KBM-7 (cell line): ENCODE data around the gene TMCC3.
A peak's percentile ranks its signal among the peaks of the same experiment; 100 is the strongest.
"Not testable (repeated sequence)": the region's sequence is repeated elsewhere in the genome, so short reads cannot be mapped to it uniquely, and the experiment has no call there.

Source experiments
- DNase-seq: peaks from one replicate; pipeline ENCODE4 v3.0.0-alpha.2; 2015
- in situ Hi-C: fragments of 300-500 bp; cut with MboI; formaldehyde crosslinking; loops from 2 replicates; pipeline ENCODE4 v1.14.3; 2020; ENCODE audit warnings: low sequenced_read_pairs, low pct_unique_long_range_greater_than_20kb, mixed read lengths

Gene TMCC3, protein sequence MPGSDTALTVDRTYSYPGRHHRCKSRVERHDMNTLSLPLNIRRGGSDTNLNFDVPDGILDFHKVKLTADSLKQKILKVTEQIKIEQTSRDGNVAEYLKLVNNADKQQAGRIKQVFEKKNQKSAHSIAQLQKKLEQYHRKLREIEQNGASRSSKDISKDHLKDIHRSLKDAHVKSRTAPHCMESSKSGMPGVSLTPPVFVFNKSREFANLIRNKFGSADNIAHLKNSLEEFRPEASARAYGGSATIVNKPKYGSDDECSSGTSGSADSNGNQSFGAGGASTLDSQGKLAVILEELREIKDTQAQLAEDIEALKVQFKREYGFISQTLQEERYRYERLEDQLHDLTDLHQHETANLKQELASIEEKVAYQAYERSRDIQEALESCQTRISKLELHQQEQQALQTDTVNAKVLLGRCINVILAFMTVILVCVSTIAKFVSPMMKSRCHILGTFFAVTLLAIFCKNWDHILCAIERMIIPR

DNA sequence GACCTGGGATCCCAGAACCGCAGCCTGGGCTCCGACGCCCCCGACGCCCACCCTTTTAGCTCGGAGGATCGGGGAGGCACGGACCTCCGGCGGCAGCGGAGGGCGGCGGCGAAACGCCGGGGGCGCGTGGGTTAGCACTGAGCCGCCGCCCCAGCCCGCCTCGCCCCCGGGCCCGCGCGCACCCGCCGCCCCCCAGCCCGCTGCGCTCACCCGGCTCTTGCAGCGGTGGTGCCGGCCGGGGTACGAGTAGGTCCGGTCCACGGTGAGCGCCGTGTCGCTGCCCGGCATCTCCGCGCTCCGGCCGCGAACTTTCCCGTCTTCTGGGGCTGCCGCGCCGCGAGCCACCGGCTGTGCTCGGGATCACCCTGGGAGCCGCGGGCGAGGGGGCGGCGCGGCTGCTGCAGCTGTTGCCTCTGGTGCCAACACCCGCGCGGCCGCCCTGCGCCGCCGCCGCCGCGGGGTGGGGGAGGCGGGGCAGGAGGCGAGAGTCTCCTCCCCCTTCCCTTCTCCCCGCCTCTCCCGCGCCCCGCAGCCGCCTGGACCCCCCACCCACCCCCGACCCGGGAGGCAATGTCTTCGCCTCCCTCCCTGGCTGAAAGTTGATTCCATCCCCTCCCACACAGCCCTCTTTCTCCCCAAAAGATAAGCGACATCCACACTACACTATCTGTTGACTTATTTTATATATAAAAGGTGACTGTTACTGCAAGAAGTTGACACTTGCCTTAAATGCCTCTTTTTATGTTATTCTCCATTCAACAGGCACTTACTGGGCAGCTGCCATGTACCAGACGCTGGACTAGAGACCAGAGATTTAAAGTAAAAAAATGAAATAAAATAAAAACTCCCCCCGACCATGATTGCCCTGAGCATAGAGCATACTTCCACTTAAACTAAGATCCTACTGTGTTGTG is at the start of gene TMCC3:
TSS of gene TMCC3 (minus strand) at position 415 of the 914 bp plus-strand sequence. CDS start at position 288, 127 bp downstream.
- DNase-seq, result peak; percentile 51
- in situ Hi-C loops, result no loop called here

DNA sequence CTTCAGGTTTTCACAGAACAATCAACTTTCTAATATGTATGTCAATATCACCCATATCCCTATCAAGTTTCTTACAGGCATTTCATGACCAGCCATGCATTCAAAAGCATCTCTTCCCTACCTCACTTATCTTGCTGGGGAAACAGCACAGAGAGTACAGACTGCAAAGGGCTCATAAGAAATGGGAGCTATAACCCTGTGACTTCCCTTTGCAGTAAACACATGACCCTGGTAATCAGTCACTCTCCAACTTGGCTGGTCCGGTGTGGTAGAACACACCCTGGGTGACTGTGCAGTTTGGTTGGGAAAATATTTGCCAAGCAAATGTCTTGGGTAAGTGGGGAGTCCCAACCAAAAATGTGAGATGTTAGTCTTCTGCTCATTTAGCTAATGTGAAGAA is 49.4 kb upstream of the TMCC3 start:
- no peak for DNase-seq
- in situ Hi-C loops, result no loop called here

DNA sequence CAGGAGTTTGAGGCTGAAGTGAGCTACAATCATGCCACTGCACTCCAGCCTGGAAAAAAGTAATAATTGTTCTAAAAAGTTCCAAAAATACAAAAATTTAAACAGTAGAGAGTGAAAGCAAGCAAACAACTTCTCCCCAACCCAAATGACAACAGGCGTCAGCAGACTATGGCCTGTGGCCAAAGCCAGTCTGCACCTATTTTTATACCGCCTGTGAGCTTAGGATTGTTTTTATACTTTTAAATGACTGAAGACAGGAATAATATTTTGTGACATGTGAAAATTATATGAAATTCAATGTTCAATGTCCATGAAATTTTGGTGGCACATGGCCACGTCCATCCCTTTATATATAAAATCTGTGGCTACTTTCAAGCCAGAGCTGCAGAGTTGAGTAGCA is 48.2 kb upstream of the TMCC3 start:
- no peak for DNase-seq
- in situ Hi-C loops, result no loop called here

DNA sequence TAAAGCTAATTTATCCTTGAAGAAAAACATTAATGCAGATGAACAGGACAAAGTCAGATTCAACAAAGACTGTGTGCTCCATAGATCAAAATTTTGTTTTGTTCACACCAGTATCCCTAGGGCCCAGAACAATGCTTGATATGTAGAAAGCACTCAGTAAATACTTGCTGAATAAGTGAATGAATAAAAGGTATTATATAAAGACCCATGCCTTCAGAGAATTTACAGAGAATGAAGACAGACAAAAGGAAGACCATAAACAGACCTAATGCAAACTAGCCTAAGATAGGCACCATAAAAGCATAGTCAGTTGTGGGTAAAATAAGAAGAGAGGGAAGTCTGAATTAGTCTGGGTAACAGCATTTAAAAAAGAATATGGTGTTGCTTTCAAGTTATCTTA is 47.3 kb upstream of the TMCC3 start:
- DNase-seq, result no peak
- in situ Hi-C loops, result no loop called here

DNA sequence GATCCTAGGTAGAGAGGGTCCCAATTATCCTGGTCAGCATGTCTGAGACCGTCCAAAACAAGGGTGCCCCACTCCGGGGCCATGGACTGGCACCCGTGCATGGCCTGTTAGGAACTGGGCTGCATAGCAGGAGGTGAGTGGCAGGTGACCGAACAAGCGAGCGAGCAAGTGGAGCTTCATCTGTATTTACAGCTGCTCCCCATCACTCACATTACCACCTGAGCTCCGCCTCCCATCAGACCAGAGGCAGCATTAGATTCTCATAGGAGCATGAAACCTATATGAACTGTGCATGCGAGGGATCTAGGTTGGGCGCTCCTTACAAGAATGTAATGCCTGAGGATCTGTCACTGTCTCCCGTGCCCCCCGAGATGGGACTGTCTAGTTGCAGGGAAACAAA is 44.4 kb upstream of the TMCC3 start:
- DNase-seq, result no peak
- in situ Hi-C loops, result no loop called here

DNA sequence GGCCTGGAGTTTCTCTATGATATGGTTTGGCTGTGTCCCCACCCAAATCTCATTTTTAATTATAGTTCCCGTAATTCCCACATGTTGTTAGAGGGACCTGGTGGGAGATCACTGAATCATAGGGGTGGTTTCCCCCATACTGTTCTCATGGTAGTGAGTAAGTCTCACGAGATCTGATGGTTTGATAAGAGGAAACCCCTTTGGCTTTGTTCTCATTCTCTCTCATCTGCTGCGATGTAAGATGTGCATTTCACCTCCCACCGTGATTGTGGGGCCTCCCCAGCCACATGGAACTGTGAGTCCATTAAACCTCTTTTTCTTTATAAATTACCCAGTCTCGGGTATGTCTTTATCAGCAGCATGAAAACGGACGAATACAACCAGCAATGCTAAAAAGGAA is 42.5 kb upstream of the TMCC3 start:
- in situ Hi-C loops, DNase-seq: not testable (repeated sequence)

DNA sequence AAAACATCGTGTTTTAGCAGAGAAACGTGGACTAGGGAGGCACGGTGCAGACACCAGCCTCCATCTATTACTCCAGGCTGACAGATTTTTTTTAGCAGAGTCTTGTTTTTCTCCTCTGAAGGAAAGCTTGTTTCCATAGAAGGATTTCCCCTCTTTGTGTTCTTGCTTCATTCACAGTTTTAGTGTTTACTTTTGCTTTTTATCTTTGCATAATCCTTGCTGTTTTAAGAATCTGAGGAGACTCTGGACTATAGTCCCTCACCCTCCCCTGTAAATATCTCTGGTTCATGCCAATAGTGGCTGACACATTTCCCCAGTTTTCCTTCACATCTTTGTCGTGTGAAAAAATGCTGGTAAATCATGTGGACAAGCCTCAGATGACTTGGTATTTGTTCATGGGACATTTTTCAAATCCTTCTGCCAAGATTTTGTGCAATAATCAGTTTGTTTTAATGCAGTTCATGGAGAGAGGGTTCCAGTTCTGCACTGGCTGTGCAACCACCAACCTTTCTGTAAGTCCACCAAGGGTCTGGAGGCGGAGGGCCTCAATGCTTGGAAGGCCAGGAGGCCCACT is 39.9 kb upstream of the TMCC3 start:
- no peak for DNase-seq
- in situ Hi-C loops, result no loop called here

DNA sequence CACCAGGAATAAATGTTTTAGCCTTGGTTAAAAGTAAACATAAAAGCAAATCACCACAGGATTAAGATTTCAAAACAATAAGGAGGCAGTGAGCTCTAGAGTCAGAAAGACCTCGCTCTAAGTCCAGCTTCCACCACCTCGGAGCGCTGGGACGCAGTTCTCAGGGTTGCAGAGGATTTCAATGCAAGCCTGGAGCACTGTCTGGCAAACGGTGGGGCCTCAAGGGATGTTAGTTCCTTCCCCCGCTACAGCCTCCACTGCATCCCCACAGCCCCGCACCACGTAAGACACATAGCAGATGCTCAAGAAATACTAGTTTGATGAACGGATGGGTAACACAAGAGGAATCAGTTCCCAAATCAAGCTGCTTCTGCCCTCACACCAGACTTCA is 39.3 kb upstream of the TMCC3 start:
- in situ Hi-C loops, result no loop called here
- no peak for DNase-seq

DNA sequence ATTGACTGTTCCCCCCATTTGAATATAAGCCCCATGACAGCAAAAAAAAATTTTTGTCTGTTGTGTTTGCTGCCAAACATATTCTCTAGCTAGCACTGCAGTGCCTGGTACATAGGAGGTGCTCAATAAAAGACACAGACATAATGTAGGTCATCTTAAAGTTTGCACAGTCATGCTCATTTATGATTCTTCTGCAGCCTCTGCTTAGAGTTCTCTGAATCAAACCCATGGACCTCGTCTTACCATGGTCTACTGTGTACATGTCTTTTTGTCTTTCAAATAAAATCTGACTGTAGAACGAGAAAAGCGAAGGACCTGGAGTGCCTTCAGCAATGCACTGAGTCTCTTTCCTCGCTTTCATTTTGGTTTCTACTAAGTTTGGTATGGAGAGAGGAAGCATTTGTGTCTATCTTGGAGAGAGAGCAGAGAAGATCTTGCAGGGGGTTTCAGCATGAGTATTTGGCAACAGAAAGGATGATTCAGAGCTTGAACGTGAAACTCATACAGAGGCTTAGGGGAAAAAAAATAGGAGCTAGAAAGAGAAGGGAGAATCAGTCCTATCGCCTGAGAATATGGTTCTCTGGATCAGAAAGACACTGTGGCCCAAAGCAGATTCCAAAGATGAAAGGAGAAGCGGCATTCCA is 38.8 kb upstream of the TMCC3 start:
- no peak for DNase-seq
- in situ Hi-C loops, result no loop called here

DNA sequence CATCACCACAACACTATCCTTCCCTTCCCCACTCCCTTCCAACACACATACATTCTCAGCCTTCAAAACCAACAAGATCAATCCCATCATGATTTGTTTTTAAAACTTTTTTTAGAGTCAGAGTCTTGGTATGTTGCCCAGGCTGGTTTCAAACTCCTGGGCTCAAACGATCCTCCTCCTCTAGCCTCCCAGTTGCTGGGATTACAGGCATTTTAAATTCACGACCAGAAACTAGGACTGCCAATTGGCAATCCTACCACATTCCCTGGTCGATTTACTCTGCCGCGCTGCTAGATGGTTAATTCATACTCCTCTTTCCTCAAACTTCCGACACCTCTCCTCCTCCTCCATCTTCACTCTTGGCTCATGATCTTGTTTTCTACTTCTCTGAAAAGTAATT is 37.5 kb upstream of the TMCC3 start:
- in situ Hi-C loops, result no loop called here
- no peak for DNase-seq

DNA sequence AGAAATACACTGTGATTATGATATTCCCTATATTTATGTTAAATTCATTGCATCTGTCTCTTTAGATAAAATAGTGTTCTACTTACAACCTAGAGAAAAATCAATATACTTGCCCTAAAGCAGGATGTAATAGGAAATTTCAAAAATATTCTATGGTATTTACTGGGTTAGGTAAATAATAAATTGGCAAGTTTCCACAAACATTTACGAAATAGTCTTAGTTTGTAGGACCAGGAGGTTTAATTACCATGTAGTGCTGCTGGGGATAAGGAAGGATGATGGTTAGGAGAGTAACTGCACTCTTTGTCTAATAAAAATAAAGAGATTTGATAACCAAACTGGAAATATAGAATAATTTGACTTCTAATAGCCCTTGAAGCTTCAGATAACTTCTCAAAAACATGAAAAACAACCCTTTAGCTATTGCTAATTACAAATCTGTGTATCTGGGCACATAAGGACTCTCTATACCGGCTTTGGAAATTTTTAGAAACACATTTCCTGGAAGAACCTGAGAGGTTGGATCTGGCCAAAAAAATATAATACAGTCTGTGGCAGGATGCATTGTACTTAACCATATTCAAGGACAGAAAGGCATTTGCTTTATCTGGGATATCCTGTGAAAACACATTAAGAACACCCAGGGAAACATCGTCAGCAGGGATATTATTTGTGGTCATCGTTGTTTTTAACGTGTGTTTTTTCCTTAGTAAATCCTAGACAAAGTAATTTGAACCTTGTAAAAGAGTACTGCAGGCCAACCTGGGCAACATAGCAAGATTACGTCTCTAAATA is 36.7 kb upstream of the TMCC3 start:
- DNase-seq, result no peak
- in situ Hi-C loops, result no loop called here

DNA sequence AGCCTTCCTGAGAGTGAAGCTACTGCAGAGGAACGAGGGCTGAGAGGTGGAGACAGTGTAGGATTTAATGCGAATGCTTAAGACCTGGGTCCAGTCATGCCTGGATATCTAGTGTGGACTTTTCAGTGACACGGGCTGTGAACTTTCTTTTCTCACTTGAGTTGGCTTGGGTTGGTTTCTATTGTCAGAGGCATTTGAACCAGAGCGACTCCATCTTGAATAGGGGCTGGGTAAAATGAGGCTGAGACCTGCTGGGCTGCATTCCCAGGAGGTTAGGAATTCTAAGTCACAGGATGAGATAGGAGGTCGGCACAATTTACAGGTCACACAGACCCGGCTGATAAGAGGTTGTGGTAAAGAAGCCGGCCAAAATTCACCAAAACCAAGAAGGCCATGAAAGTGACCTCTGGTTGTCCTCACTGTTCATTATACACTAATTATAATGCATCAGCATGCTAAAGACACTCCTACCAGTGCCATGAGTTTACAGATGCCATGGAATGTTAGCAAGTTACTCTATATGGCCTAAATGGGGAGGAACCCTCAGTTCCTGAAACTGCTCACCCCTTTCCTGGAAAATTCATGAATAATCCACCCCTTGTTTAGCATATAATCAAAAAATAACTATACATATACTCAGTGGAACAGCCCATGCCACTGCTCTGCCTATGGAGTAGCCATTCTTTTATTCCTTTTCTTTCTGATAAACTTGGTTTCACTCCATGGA is 34.2 kb upstream of the TMCC3 start:
- DNase-seq, result no peak
- in situ Hi-C loops, result no loop called here

DNA sequence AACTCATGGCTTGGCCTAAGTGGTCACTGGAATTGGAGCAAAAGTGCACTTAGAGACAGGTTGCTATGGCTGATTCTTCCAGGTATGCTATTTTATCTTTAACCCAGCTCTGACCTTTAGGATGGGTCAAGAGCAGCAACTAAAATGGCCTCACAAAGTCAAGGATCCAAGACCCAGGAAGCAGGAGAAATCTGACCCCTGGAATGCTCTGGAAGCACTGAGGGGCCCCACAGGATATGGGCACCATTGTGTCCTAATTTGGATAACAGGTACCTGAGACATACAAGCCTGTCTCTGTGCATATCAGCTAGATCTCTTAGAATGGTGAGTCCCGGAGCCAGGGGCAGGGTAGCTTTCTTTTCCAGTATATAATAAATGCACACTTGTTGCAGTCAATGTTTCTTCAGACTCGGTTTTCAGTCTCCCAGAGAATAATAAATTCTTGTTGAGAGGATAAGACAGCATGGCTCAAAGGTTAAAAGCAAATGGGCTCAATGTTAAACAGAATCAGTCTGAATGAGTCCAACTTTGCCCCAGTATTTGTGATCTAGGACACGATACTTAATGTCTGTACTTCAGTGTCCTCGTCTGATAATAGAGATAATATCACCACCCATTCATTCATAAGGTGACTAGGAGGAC is 29.3 kb upstream of the TMCC3 start:
- DNase-seq, result no peak
- in situ Hi-C loops, result no loop called here

DNA sequence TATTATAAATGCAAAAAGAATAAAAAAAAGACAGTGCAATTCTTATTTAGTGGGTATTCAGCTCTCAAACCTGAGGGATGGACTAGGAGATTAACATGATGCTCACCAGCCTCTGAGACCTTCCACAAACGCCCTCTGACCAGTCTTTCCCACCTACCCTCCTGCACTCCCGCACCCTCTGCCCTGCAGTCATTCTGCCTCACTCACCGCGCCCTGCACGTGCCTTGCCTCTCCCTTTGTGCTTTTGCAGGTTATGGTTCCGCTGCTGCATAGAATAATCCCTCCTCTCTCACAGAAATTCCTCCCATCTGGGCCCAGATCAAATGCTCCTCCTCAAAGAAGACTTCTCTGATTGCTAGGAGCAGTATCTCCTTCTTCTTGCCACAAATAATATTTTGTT is 28.5 kb upstream of the TMCC3 start:
- no peak for DNase-seq
- in situ Hi-C loops, result no loop called here

DNA sequence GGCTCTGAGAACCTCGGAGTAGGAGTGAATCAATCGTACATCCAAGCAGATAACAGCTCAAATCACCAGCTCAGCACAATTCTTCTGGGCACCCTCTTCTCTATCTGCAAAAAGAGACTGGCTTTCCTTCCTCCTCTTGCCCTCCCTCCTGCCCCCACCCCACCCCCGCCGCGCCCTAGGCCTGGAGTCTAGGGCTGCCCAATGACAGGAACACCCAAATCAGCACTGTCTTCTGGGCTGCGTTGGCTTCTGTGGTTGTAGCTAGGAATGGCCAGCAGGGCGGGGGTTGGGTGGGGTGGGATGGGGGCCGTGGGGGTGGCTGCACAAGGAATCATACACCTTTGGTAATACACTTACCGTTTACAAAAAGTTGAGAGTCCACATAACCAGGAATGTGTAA is 28.0 kb upstream of the TMCC3 start:
- in situ Hi-C loops, result no loop called here
- DNase-seq, result no peak

DNA sequence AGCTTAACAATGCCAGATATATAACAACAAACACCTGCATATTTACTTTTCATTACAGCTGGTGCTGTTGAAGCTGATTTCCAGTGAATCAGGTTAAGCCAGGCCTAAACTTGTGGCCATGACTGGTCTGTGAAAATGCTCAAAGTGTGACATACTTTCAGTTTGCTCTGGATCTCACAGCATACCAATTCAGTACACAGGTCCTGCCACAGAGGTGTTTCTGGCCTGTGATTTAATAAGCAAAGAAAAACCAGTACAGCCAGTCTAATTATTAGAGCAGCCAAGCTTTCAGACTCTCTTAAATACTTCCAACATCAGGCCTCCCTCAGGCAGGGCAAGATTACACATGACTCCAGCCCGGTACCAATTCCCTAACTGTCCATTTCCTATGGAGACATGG is 27.4 kb upstream of the TMCC3 start:
- in situ Hi-C loops, result no loop called here
- DNase-seq, result no peak

DNA sequence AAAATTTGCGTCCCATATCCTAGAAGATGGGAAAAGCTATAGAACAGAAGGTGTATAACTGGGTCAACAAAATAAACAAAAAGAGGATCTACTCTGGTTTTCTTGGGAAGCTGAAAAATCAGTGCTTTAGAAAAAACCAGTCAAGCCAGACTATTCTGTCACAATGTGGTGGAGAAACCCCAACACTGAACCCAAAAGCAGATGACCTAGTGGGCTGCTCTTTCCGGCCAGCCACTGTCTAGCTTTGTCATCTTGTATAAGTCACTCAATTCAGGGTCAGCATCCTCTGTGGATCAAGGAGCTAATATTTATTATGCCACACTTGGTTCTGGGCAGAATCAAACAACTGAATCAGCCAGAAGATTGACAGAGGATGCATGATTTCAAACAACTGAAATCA is 26.6 kb upstream of the TMCC3 start:
- no peak for DNase-seq
- in situ Hi-C loops, result no loop called here
